Fibroblast of the aortic adventitia (primary cell): ENCODE data around the gene PLAGL1. TPM values are rescaled to one million over a fixed set of nuclear protein-coding genes. Genes with fewer than 3 reads are reported as not detected.

ENCODE experiments used
- DNase-seq: peaks from one replicate; pipeline ENCODE4 v3.0.0-alpha.2; 2010; ENCODE audit warnings: low read depth
- H3K4me3 ChIP-seq: 2 replicates; pipeline ENCODE4 v1.5.1; 2011; ENCODE audit warnings: low read depth, mild to moderate bottlenecking, control low read depth, low read length, moderate library complexity
- total RNA-seq: library from RNA; depleted of rRNA; stranded (reverse); fragments of >200 nt; gene quantifications from 2 replicates; pipeline ENCODE4 v1.2.3, GENCODE V29; 2012; ENCODE audit warnings: low replicate concordance
- TF ChIP-seq, protein P1 (sequence below): IDR thresholded peaks from 2 replicates; pipeline ENCODE4 v1.5.1; 2011; ENCODE audit warnings: mild to moderate bottlenecking, low read length, control low read depth, inconsistent platforms; ENCODE audit not compliant: insufficient read depth

Gene PLAGL1
- total RNA-seq, 1 donor: 35.2 TPM

DNA sequence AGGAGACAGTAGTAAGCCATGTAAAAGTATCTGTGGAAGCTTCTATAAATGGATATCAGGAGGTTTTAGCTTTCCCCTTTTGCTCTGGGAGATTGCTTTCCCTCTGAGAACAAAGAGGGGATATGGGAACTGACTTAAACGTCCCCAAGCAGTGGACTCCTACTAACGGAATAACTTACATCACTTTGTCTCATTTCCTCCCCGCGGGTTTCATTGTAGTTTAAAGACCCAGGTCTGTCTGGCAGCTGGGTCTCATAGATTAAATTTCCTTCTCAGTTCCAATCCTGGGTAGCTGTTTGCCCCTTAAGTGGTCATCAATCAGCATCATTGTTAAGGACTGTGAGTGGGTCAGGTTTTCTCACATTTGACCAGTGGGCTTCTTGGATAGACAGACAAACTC, 68.7 kb downstream of the PLAGL1 start:
- TF ChIP-seq, protein P1, sequence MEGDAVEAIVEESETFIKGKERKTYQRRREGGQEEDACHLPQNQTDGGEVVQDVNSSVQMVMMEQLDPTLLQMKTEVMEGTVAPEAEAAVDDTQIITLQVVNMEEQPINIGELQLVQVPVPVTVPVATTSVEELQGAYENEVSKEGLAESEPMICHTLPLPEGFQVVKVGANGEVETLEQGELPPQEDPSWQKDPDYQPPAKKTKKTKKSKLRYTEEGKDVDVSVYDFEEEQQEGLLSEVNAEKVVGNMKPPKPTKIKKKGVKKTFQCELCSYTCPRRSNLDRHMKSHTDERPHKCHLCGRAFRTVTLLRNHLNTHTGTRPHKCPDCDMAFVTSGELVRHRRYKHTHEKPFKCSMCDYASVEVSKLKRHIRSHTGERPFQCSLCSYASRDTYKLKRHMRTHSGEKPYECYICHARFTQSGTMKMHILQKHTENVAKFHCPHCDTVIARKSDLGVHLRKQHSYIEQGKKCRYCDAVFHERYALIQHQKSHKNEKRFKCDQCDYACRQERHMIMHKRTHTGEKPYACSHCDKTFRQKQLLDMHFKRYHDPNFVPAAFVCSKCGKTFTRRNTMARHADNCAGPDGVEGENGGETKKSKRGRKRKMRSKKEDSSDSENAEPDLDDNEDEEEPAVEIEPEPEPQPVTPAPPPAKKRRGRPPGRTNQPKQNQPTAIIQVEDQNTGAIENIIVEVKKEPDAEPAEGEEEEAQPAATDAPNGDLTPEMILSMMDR: no peak
- no peak for DNase-seq
- H3K4me3 ChIP-seq: no peak overlapping the region

DNA sequence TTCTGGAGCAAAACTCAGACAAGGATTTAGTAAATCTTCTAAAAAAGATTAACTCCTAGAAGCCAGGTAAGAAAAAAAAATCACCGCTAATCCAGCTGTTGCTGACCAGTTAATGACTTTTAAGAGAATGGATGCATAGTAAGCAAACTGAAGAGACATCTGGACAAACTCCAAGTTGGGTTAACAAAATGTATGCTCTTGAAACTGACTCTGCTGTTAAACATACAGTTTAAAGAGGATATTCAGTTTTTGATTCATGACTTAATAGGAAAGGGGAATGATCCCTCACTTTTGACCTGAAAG, 70.4 kb downstream of the PLAGL1 start:
- TF ChIP-seq, protein P1: no peak
- no peak overlapping the region for H3K4me3 ChIP-seq
- DNase-seq: no peak

DNA sequence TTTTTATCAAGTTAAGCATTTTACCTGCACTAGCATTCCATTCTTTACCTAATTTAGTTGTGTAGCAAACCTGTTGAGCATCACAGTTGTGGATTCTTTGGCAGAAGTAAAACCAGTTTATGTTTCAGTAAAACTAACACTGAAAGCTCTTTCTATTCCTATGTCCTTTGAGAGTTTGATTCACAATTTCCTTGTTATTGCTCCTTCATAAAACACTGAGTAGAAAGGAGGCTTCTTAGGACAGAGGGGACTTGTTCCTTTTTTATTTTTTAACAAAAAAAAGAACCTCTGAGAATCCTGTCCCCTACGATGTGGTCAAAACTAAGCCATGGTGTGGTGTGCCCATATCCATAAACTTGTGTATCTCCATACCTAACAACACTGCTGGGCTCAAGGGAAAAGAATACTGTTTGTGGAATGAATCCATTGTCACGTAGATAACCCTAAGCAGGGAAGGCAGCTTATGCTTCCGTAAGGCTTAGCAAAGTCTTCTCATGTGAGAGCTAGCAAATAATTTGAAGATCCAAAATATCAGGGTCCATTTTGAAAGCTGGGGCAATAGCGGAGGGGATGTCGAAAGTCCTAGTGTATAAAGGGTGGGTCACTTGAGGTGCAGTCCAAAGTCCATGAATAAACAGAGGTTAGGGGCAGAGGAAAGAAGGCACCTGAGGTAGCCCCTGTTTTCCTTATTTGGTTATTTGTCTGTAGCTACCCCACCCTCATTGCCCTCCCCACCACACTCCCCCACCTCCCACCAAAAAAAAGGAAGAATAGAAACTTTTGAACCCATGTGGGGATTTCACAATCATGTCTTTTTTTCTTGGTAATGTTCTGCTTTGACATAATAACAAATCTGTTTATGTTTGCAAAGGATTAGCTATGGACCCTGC, 71.0 kb downstream of the PLAGL1 start:
- TF ChIP-seq, protein P1: no peak
- H3K4me3 ChIP-seq: no peak overlapping the region
- DNase-seq: no peak

DNA sequence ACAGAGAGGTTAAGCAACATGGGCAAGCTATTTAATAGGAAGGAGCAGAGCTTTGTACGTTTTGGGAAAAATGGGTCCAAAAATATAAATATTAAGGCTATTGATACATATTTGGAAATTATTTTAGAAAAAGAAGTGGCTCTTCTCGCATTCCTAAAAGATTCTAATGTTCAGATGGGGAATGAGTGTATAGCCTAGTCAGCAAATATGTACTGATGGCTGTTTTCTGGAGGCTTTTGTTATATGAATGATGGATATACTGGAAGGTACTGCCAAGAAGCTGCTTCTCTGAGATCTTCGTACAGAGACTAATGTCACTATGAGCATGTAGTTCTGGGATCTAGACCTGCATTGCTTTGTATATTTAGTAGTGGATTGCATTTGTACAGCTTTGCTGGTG, 71.7 kb downstream of the PLAGL1 start:
- DNase-seq: no peak
- TF ChIP-seq, protein P1: no peak
- H3K4me3 ChIP-seq: no peak overlapping the region

DNA sequence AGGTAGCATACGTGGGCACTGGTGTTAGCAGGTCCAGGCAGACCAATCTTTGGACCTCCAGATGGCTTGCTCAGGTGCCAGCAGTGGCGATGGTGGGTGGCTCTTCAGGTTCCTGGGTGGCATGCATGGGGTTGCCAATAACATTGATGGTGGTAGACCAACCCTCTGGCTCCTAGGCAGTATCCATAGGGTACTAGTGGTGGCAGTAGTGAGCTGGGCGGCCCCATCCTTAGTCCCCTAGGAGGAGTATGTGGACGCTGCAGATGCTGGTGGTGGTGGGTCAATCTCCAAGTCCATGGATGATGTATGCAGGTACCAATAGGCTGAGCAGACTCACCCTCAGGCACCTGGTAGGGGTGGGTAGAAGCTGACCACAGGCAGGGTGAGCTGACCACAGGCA, 73.2 kb downstream of the PLAGL1 start:
- TF ChIP-seq, protein P1: no peak
- DNase-seq: no peak
- no peak overlapping the region for H3K4me3 ChIP-seq

DNA sequence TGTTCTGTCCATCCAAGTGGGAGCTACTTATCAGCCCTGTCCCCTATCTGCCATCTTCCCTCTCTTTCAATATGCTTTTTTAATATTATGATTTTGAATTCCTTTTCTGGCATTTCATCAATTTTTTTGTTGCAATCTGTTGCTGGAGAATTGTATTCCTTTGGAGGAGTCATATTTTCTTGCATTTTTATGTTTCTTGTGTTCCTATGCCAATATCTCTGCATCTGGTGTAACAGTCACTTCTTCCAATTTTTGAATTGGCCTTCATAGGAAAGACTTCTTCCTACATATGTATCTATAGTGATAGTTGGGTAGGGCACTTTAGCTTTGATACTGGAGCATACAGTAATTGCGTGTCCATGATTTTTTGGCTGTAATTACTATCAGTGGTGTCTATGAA, 73.7 kb downstream of the PLAGL1 start:
- no peak overlapping the region for H3K4me3 ChIP-seq
- TF ChIP-seq, protein P1: no peak
- no peak for DNase-seq

DNA sequence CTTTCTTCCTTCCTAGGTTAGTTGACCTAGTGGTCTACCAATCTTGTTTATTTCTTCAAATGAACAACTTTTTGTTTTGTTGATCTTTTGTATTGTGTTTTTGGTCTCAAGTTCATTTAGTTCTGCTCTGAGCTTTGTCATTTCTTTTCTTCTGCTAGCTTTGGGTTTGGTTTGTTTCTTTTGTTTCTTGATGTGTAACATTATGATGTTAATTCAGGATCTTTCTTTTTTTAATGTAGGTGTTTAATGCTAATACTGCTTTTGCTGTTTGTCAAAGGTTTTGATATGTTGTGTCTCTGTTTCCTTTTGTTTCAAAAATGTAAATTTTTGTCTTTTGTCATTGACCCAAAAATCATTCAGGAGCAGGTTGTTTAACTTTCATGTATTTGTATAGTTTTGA, 78.1 kb downstream of the PLAGL1 start:
- no peak overlapping the region for H3K4me3 ChIP-seq
- DNase-seq: no peak
- TF ChIP-seq, protein P1: no peak
